ENCODE data around the gene ELFN1.

Gene ELFN1

DNA sequence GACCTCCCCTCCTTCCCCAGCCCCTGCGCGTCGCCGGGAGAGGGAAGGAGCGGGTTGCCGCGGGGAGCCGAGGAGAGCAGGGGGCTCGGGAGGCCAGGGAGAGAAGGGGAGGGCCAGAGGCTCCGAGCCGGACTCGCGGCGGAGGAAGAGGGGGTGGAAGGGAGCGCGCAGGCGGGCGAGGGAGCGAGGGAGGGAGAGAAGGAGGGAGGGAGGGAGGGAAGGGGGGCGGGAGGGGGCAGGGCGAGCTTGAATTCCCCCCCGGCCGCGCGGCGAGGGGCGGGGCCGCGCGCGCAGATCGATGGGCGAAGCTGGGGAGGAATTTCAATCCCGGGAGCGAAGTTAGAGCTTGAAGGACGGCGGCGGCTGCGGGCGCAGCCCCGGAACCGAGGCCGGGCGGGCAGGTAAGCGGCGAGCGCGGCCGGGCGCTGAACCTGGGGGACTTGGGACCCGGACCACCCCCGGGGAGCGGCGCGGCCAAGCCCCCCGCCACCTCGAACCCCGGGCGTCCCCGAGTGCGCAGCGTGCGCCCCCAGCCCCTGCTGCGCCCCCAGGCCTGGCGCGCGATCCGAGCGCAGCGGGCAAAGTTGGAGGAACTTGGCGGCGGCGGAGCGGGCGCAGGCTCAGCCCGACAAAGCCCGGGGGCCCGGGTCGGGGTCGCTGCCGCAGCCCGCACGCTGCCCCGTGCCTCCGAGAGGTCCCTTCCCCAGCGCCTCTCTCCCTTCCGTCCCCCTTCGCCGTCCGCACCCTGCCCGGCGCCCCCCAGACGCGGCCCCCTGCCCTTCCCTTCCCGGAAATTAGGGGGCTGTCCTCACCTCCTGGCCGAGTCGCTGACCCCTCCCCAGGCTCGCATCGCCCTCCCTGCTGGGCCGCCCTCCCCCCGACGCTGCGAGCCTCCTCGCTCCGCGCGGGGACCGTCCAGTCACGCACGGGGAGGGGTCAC is at the start of gene ELFN1:
TSS of gene ELFN1 (plus strand) at position 324 of the 940 bp plus-strand sequence. CDS start 74,320 bp downstream, outside the sequence.
- no peak for DNase-seq (ENCODE audit: low read depth in 1 of 2, low spot score in 1 of 2)

DNA sequence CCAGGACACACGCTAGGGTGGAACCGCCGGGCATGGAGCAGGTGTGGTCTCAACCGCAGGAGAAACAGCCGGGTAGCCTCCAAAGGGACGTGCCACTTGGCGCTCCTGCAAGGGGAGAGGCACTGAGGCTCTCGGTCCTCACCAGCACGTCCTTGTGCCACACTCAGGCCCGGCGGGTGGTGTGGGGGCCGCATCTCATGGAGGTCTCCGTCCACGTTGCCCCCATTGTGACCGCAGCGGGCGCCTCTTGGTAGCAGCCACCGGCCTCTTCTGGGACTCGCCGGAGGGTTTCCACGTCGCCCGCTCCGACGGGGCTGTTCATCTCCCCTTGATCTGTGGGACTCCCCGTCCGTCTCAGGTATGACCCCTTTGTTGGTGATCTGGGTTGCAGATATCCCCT is 49.2 kb upstream of the ELFN1 start:
- DNase-seq (ENCODE audit: low read depth in 1 of 2, low spot score in 1 of 2) = no peak

DNA sequence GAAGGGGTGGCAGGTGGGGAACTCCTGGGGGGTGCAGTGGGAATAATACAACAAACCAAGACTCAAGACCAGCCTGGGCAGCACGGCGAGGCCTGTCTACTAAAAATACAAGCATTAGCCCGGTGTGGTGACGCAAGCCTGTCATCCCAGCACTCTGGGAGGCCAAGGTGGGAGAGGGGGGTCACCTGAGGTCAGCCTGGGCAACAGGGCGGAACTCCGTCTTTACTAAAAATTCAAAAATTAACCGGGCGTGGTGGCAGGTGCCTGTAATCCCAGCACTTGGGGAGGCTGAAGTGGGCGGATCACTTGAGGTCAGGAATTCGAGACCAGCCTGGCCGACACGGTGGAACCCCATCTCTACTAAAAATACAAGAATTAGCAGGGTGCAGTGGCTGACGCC is 48.4 kb upstream of the ELFN1 start:
- no peak for DNase-seq (ENCODE audit: low read depth in 1 of 2, low spot score in 1 of 2)

DNA sequence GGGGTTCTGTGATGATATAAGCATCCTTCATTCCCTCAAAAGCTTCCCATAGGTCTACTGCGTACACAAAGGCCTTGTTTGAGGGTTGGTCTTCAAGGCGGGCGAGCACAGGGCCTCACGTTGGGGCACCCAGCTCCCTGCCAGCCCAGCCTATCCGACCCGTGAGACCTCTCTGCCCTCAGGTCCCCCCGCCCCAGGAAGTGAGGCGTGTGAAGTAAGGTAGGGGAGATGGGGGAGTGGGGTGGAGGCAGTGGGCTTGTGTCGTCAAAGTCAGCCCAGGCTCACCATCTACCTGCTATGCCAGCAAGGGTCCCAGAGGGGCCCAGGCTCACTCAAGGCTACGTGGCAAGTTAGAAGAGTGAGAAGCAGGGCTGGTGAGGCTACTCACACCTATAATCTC is 47.6 kb upstream of the ELFN1 start:
- DNase-seq (ENCODE audit: low read depth in 1 of 2, low spot score in 1 of 2) = no peak

DNA sequence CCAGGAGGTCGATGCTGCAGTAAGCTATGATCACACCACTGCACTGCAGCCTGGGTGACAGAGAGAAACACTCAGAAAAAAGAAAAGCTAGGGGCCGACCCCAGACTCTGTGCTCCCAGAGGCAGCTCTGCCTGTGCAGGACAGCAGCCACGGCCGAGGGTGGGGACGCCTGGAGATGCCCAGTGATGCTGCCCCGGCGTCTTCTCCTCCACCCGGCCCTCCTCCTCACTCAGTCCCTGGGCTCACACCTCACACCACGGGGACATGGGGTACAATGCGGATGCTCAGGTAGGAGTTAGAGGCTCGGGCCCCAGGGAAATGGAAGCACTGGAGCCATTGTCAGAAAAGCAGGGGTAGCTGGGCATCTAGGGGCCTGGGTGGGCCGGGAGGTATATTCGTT is 46.3 kb upstream of the ELFN1 start:
- DNase-seq (ENCODE audit: low read depth in 1 of 2, low spot score in 1 of 2) = no peak

DNA sequence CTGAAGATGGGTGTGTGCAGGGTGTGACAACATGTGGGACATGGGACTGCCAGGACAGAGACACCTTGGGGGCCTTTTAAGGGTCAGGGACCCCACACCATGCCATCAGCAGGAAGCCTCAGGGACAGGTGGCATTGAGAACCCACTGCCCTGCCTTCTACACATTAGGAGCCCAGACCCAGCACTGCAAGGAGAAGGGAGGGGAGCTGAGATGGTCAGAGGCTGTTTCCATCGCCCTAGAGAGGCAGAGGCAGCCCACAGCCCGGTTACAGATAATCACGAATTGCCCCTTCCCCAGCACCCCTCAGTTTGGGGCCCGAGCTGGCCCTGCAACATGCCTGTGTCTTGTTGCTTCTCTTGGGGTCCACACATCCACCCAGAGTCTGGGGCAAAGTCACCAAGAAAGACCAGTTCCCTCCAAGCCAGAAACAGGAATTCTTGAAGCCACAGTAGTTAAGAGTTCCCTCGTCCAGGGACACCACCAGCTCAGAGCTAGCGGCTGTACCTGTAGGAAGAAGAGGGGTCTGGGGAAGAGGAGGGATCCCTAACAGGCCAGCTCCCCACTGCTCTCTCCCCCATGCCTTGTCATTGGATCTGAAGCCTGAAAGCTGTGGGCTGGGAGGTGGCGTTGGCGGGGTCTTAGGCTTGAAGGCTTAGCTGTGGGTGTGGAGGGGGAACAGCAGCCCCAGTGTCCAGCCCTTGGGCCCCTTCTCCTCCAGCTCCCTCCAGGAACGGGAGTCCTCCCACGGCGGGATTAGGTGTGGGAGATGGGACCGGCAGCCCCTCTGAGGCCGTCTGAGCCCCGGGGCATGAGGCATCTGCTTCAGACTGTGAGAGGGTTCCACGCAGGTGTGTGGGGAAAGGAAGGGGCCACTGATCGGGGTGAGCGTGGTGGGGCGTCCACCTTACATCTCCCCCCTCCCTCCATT is 44.8 kb upstream of the ELFN1 start:
- no peak for DNase-seq (ENCODE audit: low read depth in 1 of 2, low spot score in 1 of 2)

DNA sequence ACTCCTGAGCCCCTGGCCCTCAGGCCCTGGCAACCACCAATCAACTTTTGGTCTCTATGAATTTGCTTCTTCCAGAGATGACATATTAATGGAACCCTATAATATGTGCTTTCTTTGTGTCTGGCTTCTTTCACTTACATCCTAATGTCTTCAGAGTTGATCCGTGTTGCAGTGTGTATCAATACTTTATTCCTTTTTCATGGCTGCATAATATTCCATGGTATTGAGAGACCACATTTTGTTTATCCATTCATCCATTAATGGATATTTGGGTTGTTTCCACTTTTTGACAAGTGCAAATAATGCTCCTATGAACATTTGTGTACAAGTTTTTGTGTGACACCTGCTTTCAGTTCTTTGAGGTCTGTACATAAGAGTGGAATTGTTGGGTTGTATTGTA is 43.3 kb upstream of the ELFN1 start:
- DNase-seq (ENCODE audit: low read depth in 1 of 2, low spot score in 1 of 2) = no peak

DNA sequence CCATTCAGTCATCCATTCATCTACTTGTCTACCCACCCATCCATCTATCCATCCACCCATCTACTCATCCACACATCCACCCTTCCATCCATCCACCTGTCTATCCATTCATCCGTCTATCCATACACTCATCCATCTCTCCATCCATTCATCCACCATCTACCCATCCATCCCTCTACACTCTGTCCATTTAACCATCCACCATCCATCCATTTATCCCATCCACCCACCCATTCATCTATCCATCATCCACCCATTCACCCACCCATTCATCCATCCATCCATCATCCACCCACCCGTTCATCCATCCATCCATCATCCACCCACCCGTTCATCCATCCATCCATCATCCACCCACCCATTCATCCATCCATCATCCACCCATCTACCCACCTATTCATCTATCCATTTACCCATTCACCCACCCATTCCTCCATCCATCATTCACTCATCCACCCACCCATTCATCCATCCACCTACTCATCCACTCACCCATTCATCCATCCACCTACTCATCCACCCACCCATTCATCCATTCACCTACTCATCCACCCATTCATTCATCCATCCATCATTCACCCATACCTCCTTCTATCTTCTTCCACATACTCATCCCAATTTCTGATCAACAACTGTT is 39.3 kb upstream of the ELFN1 start:
- no peak for DNase-seq (ENCODE audit: low read depth in 1 of 2, low spot score in 1 of 2)

DNA sequence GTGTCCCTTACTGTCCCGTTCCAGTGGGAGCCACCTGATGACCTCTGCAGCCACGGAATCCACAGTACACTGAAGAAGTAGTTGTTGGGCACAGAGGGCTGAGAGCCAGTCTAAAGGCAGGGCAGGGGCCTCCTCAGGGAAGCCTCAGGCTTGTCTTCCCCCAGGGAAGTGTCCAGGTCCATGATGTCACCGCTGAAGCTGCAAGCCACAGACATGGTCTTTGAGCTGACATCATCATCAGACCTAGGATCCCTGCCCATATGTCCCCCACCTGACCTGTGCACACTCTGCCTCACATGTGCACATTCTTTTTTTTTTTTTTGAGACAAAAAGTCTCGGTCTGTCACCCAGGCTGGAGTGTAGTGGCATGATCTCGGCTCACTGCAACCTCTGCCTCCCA is 38.4 kb upstream of the ELFN1 start:
- no peak for DNase-seq (ENCODE audit: low read depth in 1 of 2, low spot score in 1 of 2)

DNA sequence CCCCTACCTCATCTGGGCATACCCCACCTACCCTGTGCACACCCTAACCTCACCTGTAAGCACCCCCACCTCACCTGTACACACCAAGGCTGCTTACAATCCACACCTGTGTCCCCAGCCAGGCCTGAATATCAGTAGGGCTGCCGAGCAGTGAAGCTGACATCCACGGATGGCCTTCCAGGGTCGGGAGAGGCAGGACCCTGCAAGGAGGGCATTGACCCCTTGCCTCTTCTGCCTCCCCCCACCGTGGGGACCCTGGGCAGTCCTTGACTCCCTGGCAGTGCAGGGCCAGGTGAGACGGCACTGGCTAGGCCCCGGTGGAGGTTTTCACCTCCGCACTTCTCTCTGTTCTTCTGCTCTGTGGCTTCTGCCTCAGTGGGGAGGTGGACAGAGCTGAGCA is 37.6 kb upstream of the ELFN1 start:
- no peak for DNase-seq (ENCODE audit: low read depth in 1 of 2, low spot score in 1 of 2)

DNA sequence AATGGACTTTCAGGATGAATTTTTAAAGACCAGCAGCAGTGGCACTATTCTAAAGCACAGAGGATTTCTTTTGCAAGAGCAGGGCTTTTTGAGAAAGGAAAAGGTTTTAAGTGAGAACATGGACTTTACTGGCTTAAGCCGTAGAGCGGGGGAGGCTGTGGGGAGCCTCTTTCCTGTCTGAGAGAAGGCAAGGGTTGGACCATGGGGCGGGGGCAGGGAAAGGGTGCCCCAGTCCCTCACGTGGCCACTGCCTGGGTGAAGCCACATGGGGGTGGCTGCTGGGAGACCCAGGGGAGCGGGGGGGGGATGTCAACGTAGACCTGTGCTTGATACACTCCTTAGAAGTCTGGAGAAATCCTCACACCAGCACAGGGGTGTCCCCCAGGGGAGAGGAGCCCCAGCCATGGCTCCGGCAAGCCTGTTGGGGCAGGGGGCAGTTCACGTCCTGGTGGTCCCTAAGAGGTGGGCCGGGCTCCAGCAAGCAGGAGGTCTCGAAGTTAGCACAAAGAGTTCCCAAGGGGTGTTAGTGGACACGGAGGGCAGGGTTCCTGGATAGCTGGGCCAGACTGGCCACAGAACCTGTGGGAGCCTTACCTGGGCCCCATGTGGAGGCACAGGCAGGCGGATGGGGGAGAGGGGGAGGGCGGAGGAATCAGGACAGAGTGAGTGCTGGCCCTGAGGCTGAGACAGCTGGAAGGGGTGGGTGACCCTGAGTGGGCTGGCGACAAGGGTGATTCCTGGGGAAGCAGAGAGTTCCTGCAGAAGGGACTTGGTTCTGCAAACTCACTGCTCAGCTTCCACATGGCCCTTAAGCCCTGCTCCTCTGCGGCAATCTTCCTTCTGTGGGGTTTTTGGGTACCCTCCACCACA is 36.9 kb upstream of the ELFN1 start:
- DNase-seq (ENCODE audit: low read depth in 1 of 2, low spot score in 1 of 2) = no peak

DNA sequence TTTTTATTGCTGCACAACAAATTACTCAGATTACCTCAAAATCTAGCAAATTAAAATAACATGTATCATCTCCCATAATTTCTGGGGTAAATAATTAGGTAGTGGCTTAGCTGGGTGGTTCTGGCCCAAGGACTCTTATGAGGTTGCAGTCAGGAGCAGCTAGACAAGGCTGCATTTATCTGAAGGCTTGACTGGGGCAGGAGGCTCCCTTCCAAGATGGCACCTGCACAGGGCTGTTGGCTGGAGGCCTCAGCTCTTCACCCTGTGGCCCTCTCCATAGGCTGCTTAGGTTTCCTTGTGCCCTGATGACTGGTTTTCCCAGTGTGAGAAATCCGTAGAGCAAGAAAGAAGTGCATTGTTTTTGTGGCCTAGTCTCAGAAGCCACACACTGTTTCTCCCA is 34.7 kb upstream of the ELFN1 start:
- no peak for DNase-seq (ENCODE audit: low read depth in 1 of 2, low spot score in 1 of 2)

DNA sequence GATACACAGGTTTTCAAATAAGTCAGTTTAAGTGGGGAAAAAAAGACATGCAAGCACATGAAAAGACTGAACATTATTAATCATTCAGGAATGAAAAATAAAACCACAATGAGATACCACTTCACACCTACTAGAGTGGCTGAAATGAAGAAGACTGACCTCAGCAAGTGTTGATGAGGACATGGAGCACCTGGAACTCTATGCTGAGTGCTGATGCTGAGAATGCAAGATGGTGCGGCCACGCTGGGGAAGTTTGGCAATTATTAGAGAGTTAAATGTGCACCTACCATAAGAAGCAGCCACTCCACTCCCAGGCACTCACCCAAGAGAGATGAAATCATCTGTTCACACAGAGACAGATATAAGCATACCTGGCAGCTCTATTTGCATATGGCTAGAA is 32.9 kb upstream of the ELFN1 start:
- DNase-seq (ENCODE audit: low read depth in 1 of 2, low spot score in 1 of 2) = no peak

DNA sequence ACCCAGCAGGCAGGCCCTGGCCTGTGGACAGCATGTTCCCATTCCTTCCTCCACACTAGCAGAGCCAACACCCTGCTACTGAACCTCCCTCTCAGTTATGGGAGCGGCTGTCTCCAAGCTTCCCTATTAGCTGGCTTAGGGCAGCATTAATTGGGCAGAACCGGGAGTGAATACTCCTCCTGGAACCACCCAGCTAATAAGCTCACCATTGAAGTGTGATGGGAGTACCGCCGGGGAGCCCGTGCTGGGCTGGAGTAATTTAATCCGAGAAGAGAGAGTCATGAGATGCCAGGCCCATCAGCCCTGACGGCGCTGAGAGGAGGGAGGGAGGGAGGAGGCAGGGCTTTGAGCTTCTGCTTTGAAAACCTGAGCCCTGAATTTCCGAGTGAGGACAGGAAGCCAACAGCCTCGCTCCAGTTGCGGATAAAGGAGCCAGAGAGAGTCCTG is 31.8 kb upstream of the ELFN1 start:
- no peak for DNase-seq (ENCODE audit: low read depth in 1 of 2, low spot score in 1 of 2)

DNA sequence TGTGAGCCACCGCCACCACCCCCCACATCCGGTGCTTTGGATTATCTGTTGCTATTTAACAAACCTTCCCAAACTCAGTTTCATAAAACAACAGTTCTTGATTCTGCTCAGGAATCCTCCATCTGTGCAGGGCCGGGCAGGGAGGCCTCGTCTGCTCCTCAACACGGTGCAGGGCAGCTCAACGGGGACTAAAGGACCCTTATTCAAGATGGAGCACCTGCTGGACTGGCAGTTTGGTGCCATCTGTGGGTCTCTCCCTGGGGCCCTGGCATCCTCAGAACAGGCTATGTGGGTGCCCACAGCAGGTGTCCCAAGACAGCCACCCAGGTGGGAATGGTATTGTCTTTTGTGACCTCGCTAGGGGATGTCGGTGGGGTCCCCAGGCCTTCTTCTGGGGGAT is 31.0 kb upstream of the ELFN1 start:
- DNase-seq (ENCODE audit: low read depth in 1 of 2, low spot score in 1 of 2) = no peak

DNA sequence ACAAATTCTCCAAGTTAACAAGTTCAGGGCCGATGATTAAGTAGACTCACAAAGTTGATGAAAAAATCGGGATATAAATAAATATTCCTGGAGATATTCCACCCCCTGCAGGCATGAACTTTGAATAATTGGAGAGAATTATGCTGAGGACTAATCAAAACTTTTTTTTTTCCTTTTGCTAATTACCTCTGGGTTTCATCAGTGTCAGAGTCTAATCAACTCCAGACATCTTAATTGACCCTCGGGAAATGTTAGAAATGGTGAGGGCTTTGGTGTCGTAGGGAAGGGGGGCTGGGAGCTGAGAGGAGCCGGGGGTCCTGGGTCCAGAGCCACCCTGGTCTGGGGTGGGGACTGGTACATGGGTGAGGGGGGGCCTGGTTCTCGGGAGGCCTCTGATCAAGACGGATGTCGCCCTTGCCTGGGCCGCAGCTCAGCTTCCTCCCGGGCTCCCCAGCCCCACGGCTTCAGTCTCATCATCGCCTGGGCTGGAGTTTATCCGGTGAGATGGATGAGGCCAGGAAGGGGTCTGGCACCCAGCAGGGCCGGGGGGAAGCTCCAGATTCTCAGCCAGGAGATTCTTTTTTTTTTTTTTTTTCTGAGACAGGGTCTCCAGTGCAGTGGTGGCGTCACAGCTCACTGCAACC is 30.4 kb upstream of the ELFN1 start:
- no peak for DNase-seq (ENCODE audit: low read depth in 1 of 2, low spot score in 1 of 2)

DNA sequence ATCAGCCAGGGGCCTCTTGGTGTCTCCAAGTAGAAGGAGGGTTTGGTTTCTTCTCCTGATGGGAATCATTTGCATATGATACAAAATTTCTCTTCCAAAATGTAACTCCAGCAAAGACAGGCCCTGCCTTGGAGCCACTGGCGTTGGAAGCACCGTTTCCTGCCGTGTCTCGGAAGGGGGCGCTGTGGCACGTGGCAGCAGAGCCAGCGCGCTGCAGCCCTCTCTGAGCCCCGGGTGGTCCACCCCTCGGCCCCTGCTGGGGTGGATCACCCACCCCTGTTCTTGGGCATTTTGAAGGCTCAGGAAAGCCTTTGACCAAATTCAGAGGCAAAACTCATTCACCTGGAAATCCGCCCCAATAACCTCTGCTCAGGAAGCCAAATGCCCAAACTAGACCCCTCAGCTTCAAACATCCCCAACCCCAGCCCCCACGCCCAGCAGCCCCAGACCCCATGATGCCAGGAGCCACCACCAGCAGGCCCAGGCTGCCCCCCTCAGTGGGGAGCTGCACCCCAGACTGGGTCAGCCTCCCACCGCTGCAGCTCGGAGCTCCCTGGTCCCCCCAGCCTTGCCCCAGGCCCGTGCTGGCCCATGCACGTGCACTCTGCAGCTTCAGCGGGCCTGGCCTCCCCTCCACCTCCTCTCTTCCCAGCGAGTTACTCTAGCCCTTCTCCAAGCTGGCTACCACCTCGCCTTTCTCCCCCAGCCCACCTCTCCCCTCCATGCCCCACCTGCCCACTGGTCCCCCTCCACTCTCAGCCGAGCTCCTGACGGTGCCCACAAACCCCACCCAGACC is 29.5 kb upstream of the ELFN1 start:
- no peak for DNase-seq (ENCODE audit: low read depth in 1 of 2, low spot score in 1 of 2)

DNA sequence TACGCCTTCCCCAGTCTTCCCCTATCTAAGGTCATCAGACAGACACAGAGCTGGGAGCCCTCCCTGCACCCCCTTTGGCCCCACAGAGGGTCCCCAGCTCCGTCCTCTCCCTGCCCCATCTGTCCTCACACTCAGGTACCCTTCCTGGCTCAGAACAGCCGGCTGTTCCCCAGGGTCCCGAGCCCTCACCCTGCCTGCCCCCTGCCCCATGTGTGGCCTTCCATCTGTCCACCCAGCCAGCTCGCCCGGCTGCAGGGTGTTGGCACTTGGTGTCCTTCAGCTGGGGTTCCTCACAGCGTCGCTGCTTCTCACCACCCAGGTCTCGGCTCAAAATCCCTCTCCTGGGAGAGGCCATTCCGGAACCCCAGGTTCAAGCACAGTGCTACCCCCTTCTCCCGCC is 28.9 kb upstream of the ELFN1 start:
- DNase-seq (ENCODE audit: low read depth in 1 of 2, low spot score in 1 of 2) = no peak

DNA sequence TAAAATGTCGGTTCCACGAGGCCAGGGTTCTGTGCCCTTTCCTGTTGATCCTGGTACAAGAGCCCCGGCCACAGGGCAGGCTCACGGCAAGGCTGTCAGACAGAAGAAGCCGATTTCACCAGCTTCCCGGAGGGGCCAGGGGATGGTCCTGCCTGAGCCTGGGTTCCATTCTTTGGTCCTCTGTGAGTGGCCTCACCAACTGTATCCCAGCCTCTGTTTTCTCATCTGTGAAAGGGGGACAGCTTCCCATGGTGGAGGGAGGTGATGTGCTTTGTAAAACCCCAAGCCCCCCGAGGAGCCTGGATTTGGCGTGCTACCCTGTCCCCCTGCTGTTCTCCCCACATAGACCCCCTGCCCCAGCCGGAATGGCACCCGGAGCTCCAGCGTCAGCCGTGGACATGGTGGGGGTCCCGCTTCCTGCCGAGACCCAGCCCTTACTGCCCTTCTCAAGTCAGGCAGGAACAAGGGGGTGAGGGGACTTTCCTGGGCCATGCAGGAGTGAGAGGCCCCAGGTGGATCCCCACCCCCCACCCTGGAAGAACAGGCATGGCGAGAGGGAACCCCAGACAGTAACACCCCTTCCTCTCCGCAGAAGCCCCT is 28.3 kb upstream of the ELFN1 start:
- no peak for DNase-seq (ENCODE audit: low read depth in 1 of 2, low spot score in 1 of 2)
